ENCODE results near the gene SH3GLB1. TPM values are rescaled to one million over a fixed set of nuclear protein-coding genes. Genes with fewer than 3 reads are reported as not detected.

SH3GLB1 gene
- total and polyA plus RNA-seq, 9 of the 15 experiments (the other 6 are each of a cell fraction or from before 2014, with no cell fraction given): 8.6 to 34.2 (median 24.2) TPM

- peak; percentile 52 to 71 (median 59); a peak in 5 of 6 replicates for TF ChIP-seq CTCF (IDR thresholded peaks at IDR 0.05 in 2 of 3, conservative IDR thresholded peaks at IDR 0.05 in 1 of 3; ENCODE audit: insufficient read depth in 2 of 3, low read depth in 1 of 3, low read length in 3 of 3)
- no peak for TF ChIP-seq TGIF2 (CRISPR knock-in tag; IDR thresholded peaks at IDR 0.05)
- TF ChIP-seq TRIM25 (IDR thresholded peaks at IDR 0.05; ENCODE audit: borderline replicate concordance): no peak
- TF ChIP-seq TBL1XR1 (IDR thresholded peaks at IDR 0.05; ENCODE audit: low read length in 2 of 2): no peak
- no peak for TF ChIP-seq NCOA6 (IDR thresholded peaks at IDR 0.05)
- no peak for TF ChIP-seq NR3C1 (CRISPR knock-in tag; IDR thresholded peaks at IDR 0.05)
- no peak for TF ChIP-seq ZKSCAN1 (IDR thresholded peaks at IDR 0.05; ENCODE audit: low read depth, low read length)
- TF ChIP-seq ZFP30 (CRISPR knock-in tag; IDR thresholded peaks at IDR 0.05; ENCODE audit: borderline replicate concordance): no peak
- TF ChIP-seq, protein P1, sequence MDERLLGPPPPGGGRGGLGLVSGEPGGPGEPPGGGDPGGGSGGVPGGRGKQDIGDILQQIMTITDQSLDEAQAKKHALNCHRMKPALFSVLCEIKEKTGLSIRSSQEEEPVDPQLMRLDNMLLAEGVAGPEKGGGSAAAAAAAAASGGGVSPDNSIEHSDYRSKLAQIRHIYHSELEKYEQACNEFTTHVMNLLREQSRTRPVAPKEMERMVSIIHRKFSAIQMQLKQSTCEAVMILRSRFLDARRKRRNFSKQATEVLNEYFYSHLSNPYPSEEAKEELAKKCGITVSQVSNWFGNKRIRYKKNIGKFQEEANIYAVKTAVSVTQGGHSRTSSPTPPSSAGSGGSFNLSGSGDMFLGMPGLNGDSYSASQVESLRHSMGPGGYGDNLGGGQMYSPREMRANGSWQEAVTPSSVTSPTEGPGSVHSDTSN (CRISPR knock-in tag; IDR thresholded peaks at IDR 0.05; ENCODE audit: low read depth): no peak
- TF ChIP-seq, protein P1 (tag; conservative IDR thresholded peaks at IDR 0.05; ENCODE audit: low read depth): peak; percentile 57
- TF ChIP-seq ZNF324 (CRISPR knock-in tag; IDR thresholded peaks at IDR 0.05): no peak
- TF ChIP-seq ZEB2 (IDR thresholded peaks at IDR 0.05): no peak
- TF ChIP-seq SMARCA5 (IDR thresholded peaks at IDR 0.05): no peak
- TF ChIP-seq HEY1 (CRISPR knock-in tag; IDR thresholded peaks at IDR 0.05; ENCODE audit: borderline replicate concordance): no peak
- TF ChIP-seq GATAD2B (IDR thresholded peaks at IDR 0.05; ENCODE audit: borderline replicate concordance): no peak
- TF ChIP-seq U2AF2 (optimal IDR thresholded peaks at IDR 0.05; ENCODE audit: low read depth, low read length): no peak
- no peak for TF ChIP-seq ZNF24 (IDR thresholded peaks at IDR 0.05)
- peak; percentile 93 for TF ChIP-seq DACH1 (IDR thresholded peaks at IDR 0.05; ENCODE audit: partially characterized antibody)
- TF ChIP-seq, protein P2, sequence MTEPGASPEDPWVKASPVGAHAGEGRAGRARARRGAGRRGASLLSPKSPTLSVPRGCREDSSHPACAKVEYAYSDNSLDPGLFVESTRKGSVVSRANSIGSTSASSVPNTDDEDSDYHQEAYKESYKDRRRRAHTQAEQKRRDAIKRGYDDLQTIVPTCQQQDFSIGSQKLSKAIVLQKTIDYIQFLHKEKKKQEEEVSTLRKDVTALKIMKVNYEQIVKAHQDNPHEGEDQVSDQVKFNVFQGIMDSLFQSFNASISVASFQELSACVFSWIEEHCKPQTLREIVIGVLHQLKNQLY (CRISPR knock-in tag; conservative IDR thresholded peaks at IDR 0.05): no peak
Measured at GRCh38 chr1:86741947-86742572, 37.7 kb downstream of the SH3GLB1 start (continued).

All from K562 (cell line).